RWPE1 (cell line): ENCODE data around the gene SALL1.

Experiments used
- CTCF ChIA-PET: fragments of 350-600 bp; sonication (Branson Sonifier 250); formaldehyde crosslinking; extraction: SDS; loops from one replicate; lab custom pipeline; 2021; lab: Yijun Ruan, JAX
- POLR2A ChIA-PET: fragments of 400-600 bp; formaldehyde crosslinking; extraction: SDS; loops from one replicate; lab custom pipeline; 2020; ENCODE audit warnings: antibody characterized with exemption; ENCODE audit not compliant: low non-redundant PET; lab: Yijun Ruan, JAX
- DNase-seq: peaks from one replicate; pipeline ENCODE4 v3.0.0; 2012; ENCODE audit warnings: low spot score
- H3K27ac ChIP-seq: fragments of 450-650 bp; 2 replicates; pipeline ENCODE4 v1.5.1; 2017
- TF ChIP-seq, protein P1 (sequence below): fragments of 450-650 bp; conservative IDR thresholded peaks from 2 replicates; pipeline ENCODE4 v1.5.1; 2017; ENCODE audit warnings: low read depth, mild to moderate bottlenecking

The SALL1 gene

DNA sequence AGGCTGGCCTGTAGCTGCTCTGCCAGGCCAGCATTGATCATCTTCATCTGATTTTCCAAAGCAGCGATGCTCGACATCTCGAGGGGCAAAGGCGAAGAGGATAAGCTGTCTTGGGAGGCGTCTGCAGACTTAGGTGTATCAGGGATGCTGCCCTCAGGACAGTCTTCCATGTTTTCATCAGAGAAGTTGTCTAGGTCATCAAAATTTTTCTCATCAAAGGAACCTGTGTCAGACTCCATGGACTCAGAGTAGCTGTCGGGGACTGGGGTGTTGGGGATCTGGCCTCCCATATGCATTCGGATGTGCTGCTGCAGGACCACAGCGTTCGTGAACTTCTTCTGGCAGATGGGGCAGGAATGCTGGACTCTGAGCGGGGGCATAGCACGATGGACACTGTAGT, 11.5 kb downstream of the SALL1 start:
- ChIA-PET POLR2A (no interaction called here), CTCF (no interaction called here)
- H3K27ac ChIP-seq: no peak overlapping the region
- DNase-seq: no peak
- TF ChIP-seq, protein P1, sequence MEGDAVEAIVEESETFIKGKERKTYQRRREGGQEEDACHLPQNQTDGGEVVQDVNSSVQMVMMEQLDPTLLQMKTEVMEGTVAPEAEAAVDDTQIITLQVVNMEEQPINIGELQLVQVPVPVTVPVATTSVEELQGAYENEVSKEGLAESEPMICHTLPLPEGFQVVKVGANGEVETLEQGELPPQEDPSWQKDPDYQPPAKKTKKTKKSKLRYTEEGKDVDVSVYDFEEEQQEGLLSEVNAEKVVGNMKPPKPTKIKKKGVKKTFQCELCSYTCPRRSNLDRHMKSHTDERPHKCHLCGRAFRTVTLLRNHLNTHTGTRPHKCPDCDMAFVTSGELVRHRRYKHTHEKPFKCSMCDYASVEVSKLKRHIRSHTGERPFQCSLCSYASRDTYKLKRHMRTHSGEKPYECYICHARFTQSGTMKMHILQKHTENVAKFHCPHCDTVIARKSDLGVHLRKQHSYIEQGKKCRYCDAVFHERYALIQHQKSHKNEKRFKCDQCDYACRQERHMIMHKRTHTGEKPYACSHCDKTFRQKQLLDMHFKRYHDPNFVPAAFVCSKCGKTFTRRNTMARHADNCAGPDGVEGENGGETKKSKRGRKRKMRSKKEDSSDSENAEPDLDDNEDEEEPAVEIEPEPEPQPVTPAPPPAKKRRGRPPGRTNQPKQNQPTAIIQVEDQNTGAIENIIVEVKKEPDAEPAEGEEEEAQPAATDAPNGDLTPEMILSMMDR: no peak

DNA sequence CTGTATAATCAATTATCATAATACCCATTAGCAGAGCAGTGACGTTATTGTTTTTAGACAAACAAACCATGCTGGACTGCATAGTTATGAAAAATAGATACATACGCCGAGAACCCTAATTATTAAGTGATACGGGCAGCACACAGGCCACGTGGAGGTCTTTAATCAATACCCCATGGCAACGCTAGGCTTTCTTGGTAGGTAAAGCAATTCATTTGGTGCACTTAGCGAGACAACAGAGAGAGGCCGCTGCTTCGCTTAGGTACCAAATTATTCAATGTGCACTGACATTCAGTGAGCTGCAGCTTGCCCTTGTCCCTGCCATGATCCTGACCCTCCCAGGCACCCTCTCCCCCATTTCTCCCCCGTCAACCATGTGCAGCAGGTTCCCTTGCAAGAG, 12.9 kb downstream of the SALL1 start:
- CTCF ChIA-PET: no interaction called here
- no peak for DNase-seq
- POLR2A ChIA-PET: no interaction called here
- TF ChIP-seq, protein P1: no peak
- no peak overlapping the region for H3K27ac ChIP-seq

DNA sequence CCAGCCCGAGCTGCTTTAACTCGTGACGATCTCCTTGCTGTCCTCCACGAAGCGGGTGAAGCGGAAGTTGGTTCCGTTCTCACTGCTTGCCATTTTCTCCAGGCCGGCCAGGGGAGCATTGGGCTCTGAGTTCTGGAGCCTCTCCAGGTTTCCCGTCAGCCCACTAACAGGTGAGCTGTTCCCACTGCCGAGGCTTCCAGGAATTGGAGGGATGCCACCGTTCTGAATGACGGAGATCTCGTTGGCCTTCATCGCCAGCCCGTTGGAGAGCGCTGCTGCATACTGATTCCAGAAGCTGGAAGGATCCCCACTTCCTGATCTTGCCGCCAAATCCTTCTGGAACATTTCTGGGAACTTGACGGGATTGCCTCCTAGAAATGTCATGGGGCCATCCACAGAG, 14.0 kb downstream of the SALL1 start:
- CTCF ChIA-PET: no interaction called here
- H3K27ac ChIP-seq: no peak overlapping the region
- DNase-seq: no peak
- POLR2A ChIA-PET: no interaction called here
- TF ChIP-seq, protein P1: no peak

DNA sequence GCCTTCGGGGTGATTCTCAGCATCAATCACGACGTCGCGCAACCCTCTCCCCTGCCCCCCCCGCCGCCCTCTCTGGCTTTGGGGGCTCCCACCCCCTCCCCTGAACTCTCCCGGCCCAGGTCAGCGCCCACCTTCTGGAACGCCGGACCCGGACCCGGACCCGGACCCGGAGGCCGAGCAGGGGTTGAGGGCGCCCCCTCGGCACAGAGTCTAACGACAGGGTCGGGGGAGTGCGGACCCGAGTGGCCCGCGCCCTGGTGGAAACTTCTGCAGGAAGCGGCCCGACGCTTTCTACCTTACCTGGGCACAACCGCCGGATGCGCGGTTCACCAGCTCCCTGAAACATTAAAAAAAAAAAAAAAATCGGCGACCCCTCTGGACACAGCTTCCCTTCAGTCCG, 16.2 kb downstream of the SALL1 start:
- CTCF ChIA-PET: no interaction called here
- TF ChIP-seq, protein P1: no peak
- no peak overlapping the region for H3K27ac ChIP-seq
- no peak for DNase-seq
- POLR2A ChIA-PET: no interaction called here

DNA sequence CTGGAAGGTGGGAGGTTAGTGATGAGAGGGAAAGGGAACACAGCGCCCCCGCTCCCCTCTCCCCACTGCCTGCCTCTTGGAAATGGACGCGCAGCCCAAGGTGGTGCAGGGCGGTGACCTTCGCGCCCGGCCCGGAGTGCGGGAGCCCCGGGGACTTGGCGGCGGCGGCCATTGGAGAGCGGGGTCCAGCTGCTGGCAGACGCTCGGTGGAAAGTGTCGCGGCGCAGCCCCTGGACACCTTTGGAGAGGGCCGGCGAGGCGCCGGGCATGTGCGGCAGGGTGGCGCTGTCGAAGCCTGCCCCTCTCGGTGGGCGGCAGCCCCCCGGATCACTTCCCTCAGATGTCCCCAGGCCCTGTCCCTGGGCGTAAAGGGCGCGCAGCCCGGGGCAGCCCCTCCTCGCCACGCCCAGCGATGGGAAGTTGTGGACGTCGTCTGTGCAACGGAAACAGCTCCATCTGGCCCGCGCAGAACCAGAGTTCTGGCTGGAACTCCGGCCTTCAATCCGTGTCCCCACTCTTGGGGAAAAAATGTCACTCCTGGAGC, 16.7 kb downstream of the SALL1 start:
- ChIA-PET CTCF (interaction anchor here (0.7 kb wide), 1 partner anchor 191 kb away, joined by 3 read pairs; no protein-coding TSS in a partner anchor), POLR2A (no interaction called here)
- no peak overlapping the region for H3K27ac ChIP-seq
- TF ChIP-seq, protein P1: no peak
- DNase-seq: no peak

DNA sequence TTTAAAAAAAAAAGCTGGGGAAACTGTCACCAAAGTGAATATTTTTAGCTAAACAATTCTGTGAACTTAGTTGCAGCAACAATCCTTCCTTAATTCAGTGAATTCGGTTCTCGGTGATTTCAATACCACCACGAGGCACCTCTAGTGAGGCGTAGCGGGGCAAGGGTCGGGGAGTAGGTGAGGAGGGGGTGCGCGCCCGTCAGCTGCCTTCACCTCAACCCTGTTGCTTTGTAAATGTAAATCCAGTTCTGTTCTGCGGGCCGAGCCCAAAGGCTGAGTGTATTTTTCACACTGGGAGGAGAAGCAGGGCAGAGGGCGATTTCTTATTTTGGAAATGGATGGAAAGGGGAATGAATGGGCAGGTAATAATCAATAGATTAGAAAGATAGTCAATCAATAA, 17.4 kb downstream of the SALL1 start:
- DNase-seq: no peak
- ChIA-PET POLR2A (no interaction called here), CTCF (interaction anchor here (0.5 to 0.7 kb wide), 3 partner anchors 90 to 802 kb away, joined by 3 to 4 read pairs (median 3); no protein-coding TSS in a partner anchor)
- no peak overlapping the region for H3K27ac ChIP-seq
- TF ChIP-seq, protein P1: no peak
